H7 (cell line): ENCODE results near the gene ARHGAP32. TPM values are rescaled to one million over a fixed set of nuclear protein-coding genes. Genes with fewer than 3 reads are reported as not detected.
"Not testable (repeated sequence)": the region's sequence is repeated elsewhere in the genome, so short reads cannot be mapped to it uniquely, and the experiment has no call there.

ENCODE experiments used
- DNase-seq: peaks from one replicate; pipeline ENCODE4 v3.0.0; 2012
- H3K27me3 ChIP-seq: 2 replicates; pipeline ENCODE4 v1.6.0; 2011; ENCODE audit warnings: mild to moderate bottlenecking, low read length; ENCODE audit not compliant: control insufficient read depth, insufficient read depth
- H3K36me3 ChIP-seq: replicated peaks from 2 replicates; pipeline ENCODE4 v1.5.1; 2011; ENCODE audit warnings: low read length; ENCODE audit not compliant: control insufficient read depth, insufficient read depth
- H3K4me3 ChIP-seq: 2 replicates; pipeline ENCODE4 v1.5.1; 2011; ENCODE audit warnings: low read depth, mild to moderate bottlenecking, control low read depth, low read length, moderate library complexity; ENCODE audit not compliant: insufficient read depth
- total RNA-seq: library from RNA; depleted of rRNA; stranded (reverse); fragments of >200 nt; shearing (Covaris generic); gene quantifications from 2 replicates; pipeline ENCODE4 v1.2.3, GENCODE V29; 2014; rRNA removed

Gene ARHGAP32
- total RNA-seq, 1 experiment from 2014 or later = 15.6 TPM

DNA sequence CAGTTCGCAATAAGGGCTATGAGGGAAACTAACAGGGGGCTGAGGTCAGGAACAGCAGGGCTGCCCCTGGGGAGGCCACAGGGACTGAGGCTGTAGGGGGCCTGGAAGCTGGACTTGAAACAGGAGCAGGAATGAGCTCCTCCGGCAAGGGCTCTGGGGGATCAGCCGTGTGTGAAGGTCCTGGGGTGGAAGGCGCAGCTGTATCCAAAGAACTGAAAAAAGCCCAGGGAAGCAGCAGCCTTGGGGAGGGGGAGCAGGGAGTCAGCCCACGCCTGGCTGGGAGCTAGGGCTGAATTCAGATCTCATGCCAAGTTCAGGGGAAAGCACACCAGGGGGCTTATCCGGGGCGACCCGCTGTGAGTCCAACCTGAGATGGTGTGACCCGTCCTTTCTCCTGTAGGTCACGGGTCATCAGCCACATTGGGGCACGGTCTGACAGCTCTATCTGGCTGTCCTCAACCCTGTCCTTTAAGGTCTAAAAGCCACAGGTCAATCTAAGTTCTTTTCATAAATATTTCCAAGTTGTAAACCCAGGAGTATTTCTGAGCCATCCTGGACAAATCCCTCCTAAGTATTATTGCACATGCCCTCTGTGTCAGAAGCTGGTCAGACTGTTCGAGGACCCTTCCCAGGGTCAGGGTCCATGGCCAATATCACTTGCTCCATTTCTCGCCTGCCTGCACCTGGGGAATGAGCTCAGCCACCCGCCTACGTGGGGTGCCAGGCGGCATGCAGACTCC, 267.4 kb downstream of the ARHGAP32 start:
- DNase-seq = no peak
- Histone ChIP-seq H3K4me3 (no peak overlapping the region), H3K27me3 (peaks cover 47% of the 10 kb centered on the region), H3K36me3 (no peaks in the 10 kb centered on the region)

DNA sequence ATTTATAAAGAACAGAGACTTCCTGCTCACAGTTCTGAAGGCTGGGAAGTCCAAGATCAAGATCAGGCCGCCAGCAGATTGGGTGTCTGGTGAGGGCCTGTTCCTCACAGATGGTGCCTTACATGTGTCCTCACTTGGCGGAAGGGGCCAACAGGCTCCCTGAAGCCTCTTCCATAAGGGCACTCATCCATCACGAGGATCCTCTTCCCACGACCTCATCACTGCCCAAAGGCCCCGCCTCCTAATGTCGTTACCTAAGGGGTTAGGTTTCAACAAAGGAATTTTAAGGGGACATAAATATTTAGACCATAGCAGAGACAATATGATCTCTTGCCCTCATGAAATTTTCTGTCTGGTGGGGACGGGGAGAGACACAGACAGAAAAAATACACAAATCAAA, 268.0 kb downstream of the ARHGAP32 start:
- H3K36me3 ChIP-seq = no peaks in the 10 kb centered on the region
- H3K27me3 ChIP-seq = peaks cover 43% of the 10 kb centered on the region
- no peak overlapping the region for H3K4me3 ChIP-seq
- DNase-seq = no peak

DNA sequence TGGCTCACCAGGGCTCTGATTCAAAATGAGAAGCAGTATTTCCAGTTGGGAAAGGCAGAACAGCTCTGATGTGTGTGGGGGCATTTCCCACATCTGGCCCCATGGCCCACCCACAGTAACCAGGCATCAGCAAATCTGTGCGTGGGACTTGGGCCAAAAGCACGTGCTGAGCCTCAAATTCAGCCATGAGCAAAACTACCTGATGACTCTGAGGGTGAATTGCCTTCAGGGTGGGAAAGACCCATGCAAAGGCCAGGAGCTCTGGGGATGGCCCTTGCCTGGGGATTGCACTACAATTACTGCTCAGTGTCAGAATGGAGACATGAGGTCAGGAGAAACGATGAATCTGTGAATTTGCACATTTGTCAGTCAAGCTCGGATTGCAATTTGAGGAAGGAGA, 270.3 kb downstream of the ARHGAP32 start:
- no peak for DNase-seq

DNA sequence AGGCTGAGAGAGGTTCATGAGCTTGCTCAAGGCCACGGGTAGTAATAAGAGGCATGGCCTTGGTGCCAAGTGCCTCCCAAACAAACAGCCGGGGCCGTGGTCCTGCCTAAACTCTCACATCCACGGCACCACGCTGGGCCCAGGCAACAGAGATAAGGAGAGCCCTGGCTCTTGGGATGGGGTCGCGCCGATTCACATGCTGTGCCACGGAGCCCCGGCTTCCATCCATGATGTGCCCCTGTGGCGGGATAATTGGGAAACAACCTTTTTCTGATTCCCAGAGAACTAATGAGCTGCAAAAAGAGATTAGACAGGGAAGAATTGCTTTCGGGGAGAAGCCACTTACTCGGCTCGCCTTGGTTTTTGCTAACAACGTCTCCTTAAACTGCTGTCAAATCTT, 271.5 kb downstream of the ARHGAP32 start:
- Histone ChIP-seq H3K27me3 (peaks cover 15% of the 10 kb centered on the region), H3K36me3 (no peaks in the 10 kb centered on the region), H3K4me3 (no peak overlapping the region)
- no peak for DNase-seq

More for the DNA sequence above, 270.3 kb downstream of the ARHGAP32 start:
- peaks cover 24% of the 10 kb centered on the region for H3K27me3 ChIP-seq
- H3K36me3 ChIP-seq = no peaks in the 10 kb centered on the region
- H3K4me3 ChIP-seq = no peak overlapping the region

DNA sequence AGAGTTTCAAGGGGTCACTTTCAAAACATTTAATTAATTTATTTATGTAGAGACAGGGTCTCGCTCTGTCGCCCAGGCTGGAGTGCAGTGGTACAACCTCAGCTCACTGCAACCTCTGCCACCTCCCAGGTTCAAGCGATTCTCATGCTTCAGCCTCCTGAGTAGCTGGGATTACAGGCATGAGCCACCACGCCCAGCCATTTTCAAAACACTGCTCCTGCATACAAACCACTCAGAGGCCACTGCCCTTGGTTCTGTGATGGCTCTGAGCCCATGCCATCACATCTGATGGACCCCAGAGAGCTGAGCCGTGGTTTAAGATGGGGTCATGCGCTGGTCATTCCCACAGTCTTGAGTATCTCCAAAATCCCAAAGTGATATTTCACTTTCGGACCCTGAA, 272.5 kb downstream of the ARHGAP32 start:
- peaks cover 12% of the 10 kb centered on the region for H3K27me3 ChIP-seq
- not testable (repeated sequence) for H3K4me3 ChIP-seq, H3K36me3 ChIP-seq, DNase-seq

DNA sequence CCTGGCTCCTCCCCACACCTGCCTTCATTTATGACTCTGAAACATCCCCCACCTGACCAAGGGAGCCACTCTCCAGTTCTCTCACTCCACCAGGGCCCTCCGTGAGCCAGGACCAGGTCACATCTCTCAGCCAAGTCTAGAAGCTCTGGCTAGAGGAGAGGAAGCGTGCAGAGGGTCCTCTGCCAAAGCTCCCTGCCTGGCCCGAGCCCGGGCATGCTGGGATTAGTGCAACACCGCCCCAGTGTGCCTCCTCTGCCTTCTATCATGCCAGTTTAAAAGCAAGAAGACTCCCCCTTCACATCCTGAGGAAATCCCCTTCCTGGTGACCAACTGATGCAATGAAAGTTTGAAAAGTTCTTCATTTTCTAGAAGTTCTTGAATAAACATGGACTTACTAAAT, 272.9 kb downstream of the ARHGAP32 start:
- Histone ChIP-seq H3K36me3 (no peaks in the 10 kb centered on the region), H3K4me3 (no peak overlapping the region), H3K27me3 (peaks cover 9% of the 10 kb centered on the region)
- DNase-seq = no peak

DNA sequence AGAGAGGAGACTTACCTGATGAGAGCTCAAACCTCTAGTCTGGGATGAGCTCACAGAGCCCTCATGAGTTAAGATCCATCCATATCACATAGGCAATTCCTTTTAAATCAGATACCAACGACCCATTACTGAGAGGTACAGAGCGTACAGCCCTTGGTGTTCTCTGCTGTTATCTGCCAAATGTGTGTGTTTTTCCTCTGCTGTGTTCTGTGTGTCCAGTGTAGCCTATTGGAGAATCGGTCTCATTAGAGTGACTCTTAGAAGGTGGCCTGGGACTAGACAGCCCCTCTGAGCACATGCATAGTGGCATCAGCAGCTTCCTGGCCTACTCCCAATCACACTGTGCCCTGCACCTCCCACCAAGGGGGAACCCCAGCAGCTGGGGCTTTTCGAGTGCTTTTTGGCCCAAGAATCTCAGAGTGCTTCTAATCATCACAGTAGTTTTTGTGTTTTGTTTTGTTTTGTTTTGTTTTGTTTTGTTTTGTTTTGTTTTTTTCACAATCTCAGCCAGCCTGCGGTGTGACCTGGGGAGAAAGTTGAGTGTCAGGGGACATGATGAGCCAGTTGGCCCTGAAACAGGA, 274.9 kb downstream of the ARHGAP32 start:
- Histone ChIP-seq H3K4me3 (no peak overlapping the region), H3K27me3 (peaks cover 9% of the 10 kb centered on the region), H3K36me3 (no peaks in the 10 kb centered on the region)
- DNase-seq = no peak

DNA sequence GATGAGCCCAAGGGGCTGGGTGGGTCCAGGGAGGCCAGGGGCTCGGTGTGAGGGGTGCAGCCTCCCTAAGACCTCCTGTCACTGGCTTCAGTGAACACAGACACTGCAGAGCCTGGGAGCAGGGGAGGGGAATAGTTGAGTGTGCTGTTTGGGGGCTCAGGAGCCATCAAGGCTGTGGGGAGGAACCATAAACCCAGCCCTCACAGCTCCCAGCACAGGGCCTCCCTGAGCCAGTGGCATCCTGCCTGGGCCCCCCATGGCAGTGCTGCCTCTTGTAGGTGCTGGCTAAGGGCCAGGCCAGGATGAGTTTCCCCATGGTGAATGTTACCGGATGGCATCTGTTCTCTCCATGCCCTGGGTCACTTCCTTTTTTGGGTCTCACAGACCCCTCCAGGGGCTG, 275.4 kb downstream of the ARHGAP32 start:
- H3K27me3 ChIP-seq = peaks cover 7% of the 10 kb centered on the region; the same call in 1 of the 2 replicates
- H3K4me3 ChIP-seq = no peak overlapping the region
- DNase-seq = no peak
- H3K36me3 ChIP-seq = no peaks in the 10 kb centered on the region

DNA sequence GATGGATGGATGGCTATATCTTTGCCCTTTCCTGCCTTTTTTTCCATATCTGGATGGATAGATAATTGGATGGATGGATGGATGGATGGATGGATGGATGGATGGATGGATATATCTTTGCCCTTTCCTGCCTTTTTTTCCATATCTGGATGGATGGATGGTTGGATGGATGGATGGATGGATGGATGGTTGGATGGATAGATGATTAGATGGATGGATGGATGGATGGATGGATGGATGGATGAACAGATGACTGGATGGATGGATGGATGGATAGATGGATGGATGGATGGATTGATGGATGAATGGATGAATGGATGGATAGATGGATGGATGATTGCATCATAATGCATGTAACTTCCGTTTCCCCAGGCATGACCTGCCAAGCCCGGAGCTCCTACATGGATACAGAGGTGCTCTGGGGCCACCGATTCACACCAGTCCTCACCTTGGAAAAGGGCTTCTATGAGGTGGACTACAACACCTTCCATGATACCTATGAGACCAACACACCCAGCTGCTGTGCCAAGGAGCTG, 276.0 kb downstream of the ARHGAP32 start:
- Histone ChIP-seq H3K4me3 (no peak overlapping the region), H3K27me3 (peaks cover 7% of the 10 kb centered on the region; the same call in 1 of the 2 replicates), H3K36me3 (no peaks in the 10 kb centered on the region)
- DNase-seq = no peak

DNA sequence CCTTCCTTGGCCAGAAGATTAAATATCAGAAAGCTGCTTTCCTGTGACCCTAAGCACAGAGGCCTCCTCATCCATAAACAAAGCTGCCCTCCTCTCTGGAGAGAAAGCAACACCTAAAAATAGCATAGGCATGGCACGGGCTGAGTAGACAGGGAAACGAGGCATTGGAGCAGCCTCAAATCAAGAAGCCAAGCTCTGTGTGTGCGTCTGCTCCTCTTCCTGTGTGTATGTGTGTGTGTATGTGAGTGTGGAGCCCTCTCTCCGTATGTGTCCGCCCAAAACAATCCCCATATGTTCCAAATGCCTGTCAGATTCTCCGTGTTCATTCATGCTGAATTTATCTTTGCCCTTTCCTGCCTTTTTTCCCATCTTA, 277.0 kb downstream of the ARHGAP32 start:
- Histone ChIP-seq H3K4me3 (no peak overlapping the region), H3K36me3 (no peaks in the 10 kb centered on the region), H3K27me3 (peaks cover 9% of the 10 kb centered on the region; the same call in 1 of the 2 replicates)
- no peak for DNase-seq

Other genes starting within 250 kb of the ARHGAP32 start
- 0.07 TPM in 1 of 2 replicates, not detected in the other for gene TP53AIP1, start 249.5 kb downstream of the ARHGAP32 start, total RNA-seq
- not detected in 2 replicates for gene BARX2, start 183.5 kb upstream of the ARHGAP32 start, total RNA-seq